ENCODE data around the gene SNRK.
A peak's percentile ranks its signal among the peaks of the same experiment; 100 is the strongest.

The SNRK gene

DNA sequence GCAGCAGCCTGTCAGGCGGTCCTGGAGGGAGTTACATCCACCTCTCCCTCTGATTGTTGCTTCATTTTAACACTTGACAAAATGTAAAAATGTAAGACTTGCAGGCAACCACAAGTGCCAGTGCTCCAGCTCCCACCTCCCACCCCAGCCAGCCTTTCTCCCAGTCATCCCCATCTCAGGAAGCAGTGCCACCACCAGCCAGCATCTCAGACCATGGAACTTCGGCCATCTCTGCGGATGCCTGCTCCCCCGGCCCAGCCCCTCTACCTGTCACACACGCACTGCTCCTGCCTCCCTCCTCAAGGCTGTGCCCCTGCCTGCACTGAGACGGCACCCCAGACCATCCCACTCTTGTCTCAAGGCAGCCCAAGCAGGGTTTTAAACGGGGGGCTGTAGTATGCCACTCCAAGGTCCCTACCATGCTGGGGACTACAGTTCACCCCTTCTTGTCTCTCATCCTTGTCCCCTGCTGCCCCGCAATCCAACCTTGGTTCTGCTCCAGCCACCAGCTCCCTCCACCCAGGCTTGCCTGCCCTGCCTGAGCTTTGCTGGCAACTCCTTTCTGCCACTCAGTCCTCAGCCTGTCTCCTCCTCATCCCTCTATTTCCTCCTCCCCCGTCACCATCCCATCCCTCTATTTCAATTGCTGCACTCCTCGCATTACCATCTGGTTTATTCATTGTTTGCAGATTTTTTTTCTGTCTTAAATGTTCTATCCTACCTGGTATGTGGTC is 85.8 kb downstream of the SNRK start:
- H3K27ac ChIP-seq = no peak overlapping the region
- TF ChIP-seq, protein P1, sequence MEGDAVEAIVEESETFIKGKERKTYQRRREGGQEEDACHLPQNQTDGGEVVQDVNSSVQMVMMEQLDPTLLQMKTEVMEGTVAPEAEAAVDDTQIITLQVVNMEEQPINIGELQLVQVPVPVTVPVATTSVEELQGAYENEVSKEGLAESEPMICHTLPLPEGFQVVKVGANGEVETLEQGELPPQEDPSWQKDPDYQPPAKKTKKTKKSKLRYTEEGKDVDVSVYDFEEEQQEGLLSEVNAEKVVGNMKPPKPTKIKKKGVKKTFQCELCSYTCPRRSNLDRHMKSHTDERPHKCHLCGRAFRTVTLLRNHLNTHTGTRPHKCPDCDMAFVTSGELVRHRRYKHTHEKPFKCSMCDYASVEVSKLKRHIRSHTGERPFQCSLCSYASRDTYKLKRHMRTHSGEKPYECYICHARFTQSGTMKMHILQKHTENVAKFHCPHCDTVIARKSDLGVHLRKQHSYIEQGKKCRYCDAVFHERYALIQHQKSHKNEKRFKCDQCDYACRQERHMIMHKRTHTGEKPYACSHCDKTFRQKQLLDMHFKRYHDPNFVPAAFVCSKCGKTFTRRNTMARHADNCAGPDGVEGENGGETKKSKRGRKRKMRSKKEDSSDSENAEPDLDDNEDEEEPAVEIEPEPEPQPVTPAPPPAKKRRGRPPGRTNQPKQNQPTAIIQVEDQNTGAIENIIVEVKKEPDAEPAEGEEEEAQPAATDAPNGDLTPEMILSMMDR (conservative IDR thresholded peaks at IDR 0.05) = no peak

DNA sequence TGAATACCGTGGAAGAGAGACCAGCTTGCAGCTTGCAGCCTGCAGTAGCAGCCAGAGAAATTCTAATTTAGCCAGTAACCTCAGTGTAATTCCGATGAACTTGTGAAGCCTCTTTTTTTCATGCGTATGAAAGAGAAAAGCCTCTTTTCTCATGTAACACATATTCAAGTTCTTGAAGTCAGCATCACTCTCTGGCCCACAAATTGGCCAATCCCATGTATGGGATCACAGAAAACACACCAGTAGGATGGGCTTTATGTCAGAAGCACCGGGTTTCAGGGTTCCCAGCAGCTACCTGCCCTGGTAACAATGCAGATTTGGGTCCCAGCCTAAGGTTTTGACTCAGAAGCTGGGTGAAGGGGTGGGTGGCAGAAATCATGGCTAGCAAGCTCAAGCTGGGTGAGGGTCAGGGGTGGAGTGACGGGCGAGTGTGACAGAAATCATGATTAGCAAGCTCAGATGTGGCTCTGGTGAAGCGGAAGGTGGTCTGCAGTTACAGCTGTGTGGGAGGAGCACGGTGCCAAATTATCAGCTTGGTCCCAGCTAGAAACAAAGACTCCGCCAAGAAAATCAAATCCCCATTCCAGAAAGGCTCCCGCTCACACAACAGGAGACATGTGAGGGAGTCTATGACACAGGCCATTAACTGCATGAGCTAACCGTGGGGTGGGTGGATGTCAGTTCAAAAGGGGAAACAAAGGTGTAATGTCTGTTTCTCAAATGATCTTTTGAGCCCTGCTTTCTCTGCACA is 86.6 kb downstream of the SNRK start:
- TF ChIP-seq, protein P1 (conservative IDR thresholded peaks at IDR 0.05) = no peak
- H3K27ac ChIP-seq = no peak overlapping the region

DNA sequence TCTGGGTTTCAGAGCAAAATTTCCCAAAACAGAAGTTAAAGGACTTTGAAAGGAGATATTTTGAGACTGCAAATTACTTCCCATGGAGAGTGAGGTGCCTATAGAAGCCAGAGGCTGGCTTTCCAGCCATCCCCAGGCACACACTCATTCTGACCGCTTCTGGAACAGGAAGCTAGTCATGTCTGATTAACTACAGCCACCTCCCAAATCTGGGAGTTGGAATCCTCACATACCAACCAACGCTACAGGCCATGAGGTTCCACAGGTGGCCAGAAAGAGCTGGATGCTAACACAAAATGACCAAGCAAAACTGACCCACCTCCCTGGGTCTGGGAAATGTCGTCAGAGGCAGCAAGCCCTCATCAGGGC is 87.2 kb downstream of the SNRK start:
- no peak overlapping the region for H3K27ac ChIP-seq
- TF ChIP-seq, protein P1 (conservative IDR thresholded peaks at IDR 0.05) = no peak

DNA sequence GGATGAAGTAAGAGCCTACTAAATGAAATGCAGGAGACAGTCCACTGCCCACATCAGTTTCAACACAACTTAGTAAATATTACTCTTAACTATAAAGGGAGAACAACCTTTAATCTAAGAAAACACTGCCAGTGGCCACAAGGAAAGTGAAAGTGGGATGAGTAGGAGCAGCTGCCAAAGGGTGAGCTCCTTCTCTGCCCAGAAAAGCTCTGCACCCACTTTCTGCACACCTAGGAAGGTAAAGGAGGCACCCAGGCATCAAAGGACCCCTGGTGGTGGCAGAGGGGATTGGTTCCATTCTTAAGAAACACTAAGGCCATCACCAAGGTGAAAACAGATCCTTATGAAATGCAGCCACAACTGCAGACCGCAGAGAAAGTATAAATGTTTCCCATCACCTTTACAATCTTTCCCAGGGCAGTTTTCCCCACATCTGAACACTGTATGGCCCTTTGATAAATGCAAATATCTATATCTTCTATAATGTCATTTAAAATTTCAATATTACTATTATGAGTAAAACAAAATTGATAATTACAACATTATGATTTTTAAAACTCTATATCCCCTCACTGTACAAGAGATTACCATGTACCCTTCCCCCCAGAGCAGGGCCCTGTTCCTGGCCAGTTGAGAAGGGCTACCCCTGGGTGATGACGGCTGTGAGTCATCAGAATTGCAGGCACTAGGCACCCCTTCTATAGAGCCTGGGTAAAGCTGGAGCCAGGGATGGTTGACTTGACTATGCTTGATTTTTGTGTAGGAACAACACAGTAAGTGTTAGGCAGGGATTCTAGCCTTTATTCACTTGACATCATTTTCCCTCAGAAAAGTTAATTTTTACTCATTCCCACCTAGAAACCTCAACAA is 92.0 kb downstream of the SNRK start:
- TF ChIP-seq, protein P1 (conservative IDR thresholded peaks at IDR 0.05) = peak; percentile 83
- no peak overlapping the region for H3K27ac ChIP-seq

DNA sequence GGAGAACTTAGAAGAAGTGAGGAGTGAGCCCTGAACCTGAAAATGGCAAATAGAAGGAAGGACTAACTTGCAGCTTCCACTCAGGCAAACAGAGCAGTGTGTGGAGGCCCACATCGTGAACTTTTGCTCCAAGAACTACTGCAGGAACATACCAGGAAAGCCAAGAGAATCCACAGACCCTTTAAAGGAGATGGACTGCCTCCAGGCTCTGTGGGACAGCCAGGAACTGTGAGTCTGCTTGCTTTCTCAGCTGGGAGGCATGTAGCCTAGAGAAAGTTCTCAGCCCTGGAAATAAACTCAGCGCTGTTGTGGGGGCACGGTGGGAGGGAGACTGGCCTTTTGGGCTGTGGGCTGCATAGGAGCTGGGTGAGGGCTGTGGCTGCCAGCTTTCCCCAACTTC is 93.0 kb downstream of the SNRK start:
- H3K27ac ChIP-seq = no peak overlapping the region
- TF ChIP-seq, protein P1 (conservative IDR thresholded peaks at IDR 0.05) = no peak

DNA sequence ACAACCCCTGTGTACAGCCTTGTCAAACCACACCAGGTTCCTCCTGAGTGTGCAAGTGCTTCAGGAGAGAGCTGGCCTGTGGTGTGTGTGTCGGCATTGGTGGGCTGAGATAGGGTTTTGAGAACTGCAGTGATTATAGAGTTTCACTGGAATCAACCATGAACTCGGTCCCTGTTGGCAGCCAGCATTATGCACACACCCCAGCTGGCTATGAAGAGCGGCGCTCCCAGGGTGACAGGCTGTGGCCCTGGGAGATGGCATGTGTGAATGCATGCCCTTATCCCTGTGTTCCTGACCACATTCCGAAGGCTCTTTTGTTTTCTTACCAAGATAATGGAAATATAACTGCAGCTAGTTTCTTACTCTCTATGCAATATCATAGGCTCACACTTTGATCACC is 101.8 kb downstream of the SNRK start:
- H3K27ac ChIP-seq = no peak overlapping the region
- TF ChIP-seq, protein P1 (conservative IDR thresholded peaks at IDR 0.05) = no peak

DNA sequence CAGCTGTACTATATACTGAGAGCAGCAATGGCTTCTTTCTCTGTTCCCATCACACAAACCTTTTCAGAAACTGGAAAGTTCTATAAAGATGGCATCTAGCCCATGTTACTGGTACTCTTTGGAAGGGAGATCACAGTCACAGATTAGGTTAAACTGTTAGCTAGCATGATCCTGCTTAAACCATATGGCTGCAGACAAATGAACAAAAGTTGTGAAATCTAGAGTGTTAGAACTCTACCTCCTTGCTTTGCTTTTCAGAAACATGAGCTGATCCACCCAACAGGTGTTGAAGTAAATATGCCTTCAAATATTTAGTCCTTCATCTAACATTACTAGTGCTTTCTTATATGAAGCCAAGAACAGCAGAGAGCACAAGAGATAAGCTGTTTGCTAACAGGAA is 102.6 kb downstream of the SNRK start:
- peak overlapping the region; percentile 26; the same call in 1 of the 2 replicates for H3K27ac ChIP-seq
- TF ChIP-seq, protein P1 (conservative IDR thresholded peaks at IDR 0.05) = no peak
